Measurements from ENCODE around the gene WDR1. TPM values are rescaled to one million over a fixed set of nuclear protein-coding genes. Genes with fewer than 3 reads are reported as not detected.

WDR1 gene
- total RNA-seq, 2 donors from 2014 or later, result 437 to 476 TPM

GRCh38 chr4:10104211-10104990, 12.2 kb downstream of the WDR1 start:
- TF ChIP-seq CTCF (IDR thresholded peaks at IDR 0.05), result no peak
- Histone ChIP-seq H3K9me3 (no peaks in the 10 kb centered on the region), H3K9ac (ENCODE audit: low read depth in 2 of 2, low read length in 2 of 2) (no peak overlapping the region), H3K4me1 (peaks cover 19% of the 10 kb centered on the region), H3K4me3 (no peak overlapping the region), H3K27me3 (no peaks in the 10 kb centered on the region), H3K27ac (peak overlapping the region; percentile 47), H3K36me3 (peaks cover 7% of the 10 kb centered on the region)
- no peak for DNase-seq
- intact Hi-C loops (cut with DNase I), result no loop called here

GRCh38 chr4:10102474-10103332, 13.9 kb downstream of the WDR1 start:
- no peak overlapping the region for H3K27ac ChIP-seq
- H3K36me3 ChIP-seq, result peaks cover 5% of the 10 kb centered on the region
- no peak for TF ChIP-seq CTCF (IDR thresholded peaks at IDR 0.05)

GRCh38 chr4:10101671-10102473, 14.7 kb downstream of the WDR1 start:
- Histone ChIP-seq H3K36me3 (peaks cover 9% of the 10 kb centered on the region), H3K9me3 (no peaks in the 10 kb centered on the region), H3K27ac (peak overlapping the region; percentile 0), H3K27me3 (no peaks in the 10 kb centered on the region), H3K4me3 (no peak overlapping the region), H3K9ac (ENCODE audit: low read depth in 2 of 2, low read length in 2 of 2) (no peak overlapping the region), H3K4me1 (peaks cover 7% of the 10 kb centered on the region)
- intact Hi-C loops (cut with DNase I), result no loop called here
- TF ChIP-seq CTCF (IDR thresholded peaks at IDR 0.05), result no peak
- no peak for DNase-seq

More at GRCh38 chr4:10102474-10103332, 13.9 kb downstream of the WDR1 start:
- no peak overlapping the region for H3K4me3 ChIP-seq
- peaks cover 14% of the 10 kb centered on the region for H3K4me1 ChIP-seq
- no peaks in the 10 kb centered on the region for H3K9me3 ChIP-seq
- DNase-seq, result no peak
- intact Hi-C loops (cut with DNase I), result no loop called here
- no peak overlapping the region for H3K9ac ChIP-seq (ENCODE audit: low read depth in 2 of 2, low read length in 2 of 2)
- no peaks in the 10 kb centered on the region for H3K27me3 ChIP-seq

GRCh38 chr4:10100734-10101216, 15.8 kb downstream of the WDR1 start:
- Histone ChIP-seq H3K27me3 (no peaks in the 10 kb centered on the region), H3K4me1 (no peaks in the 10 kb centered on the region), H3K4me3 (no peak overlapping the region), H3K9ac (ENCODE audit: low read depth in 2 of 2, low read length in 2 of 2) (no peak overlapping the region), H3K27ac (no peak overlapping the region), H3K36me3 (peaks cover 9% of the 10 kb centered on the region), H3K9me3 (no peaks in the 10 kb centered on the region)
- intact Hi-C loops (cut with DNase I), result no loop called here
- TF ChIP-seq CTCF (IDR thresholded peaks at IDR 0.05), result no peak
- peak; percentile 45 for DNase-seq

All from colonic mucosa (tissue), 4 donors.